BJ (cell line): ENCODE data around the gene SFI1. TPM values are rescaled to one million over a fixed set of nuclear protein-coding genes. Genes with fewer than 3 reads are reported as not detected.

Experiments
- CTCF ChIA-PET: fragments of 350-600 bp; formaldehyde crosslinking; extraction: SDS; loops from one replicate; lab custom pipeline; 2021; ENCODE audit warnings: antibody characterized with exemption, inconsistent platforms; lab: Yijun Ruan, JAX
- POLR2A ChIA-PET: fragments of 300-600 bp; sonication (Branson Sonifier 250); formaldehyde crosslinking; extraction: SDS; loops from one replicate; lab custom pipeline; 2021; ENCODE audit warnings: antibody characterized with exemption; lab: Charles Lee
- DNase-seq: peaks from one replicate; pipeline ENCODE4 v3.0.0-alpha.2; 2011; ENCODE audit warnings: low read depth
- H3K27me3 ChIP-seq: 2 replicates; pipeline ENCODE4 v1.6.0; 2011; ENCODE audit warnings: low read length; ENCODE audit not compliant: control insufficient read depth, insufficient read depth
- H3K36me3 ChIP-seq: 2 replicates; pipeline ENCODE4 v1.5.1; 2011; ENCODE audit warnings: low read length; ENCODE audit not compliant: control insufficient read depth, insufficient read depth
- H3K4me3 ChIP-seq: 2 replicates; pipeline ENCODE4 v1.5.1; 2011; ENCODE audit warnings: low read depth, mild to moderate bottlenecking, control low read depth, low read length
- CTCF ChIP-seq: IDR thresholded peaks from 2 replicates; pipeline ENCODE4 v1.5.1; 2011; ENCODE audit warnings: low read depth, mild to moderate bottlenecking, control low read depth, inconsistent platforms, low read length, moderate library complexity; ENCODE audit not compliant: insufficient read depth
- polyA plus RNA-seq: library from polyadenylated mRNA; depleted of rRNA; stranded (reverse); fragments of >200 nt; gene quantifications from 2 replicates; pipeline ENCODE4 v1.2.3, GENCODE V29; 2011

SFI1 gene
- polyA plus RNA-seq, 1 experiment, result 7.1 TPM

- no peak for TF ChIP-seq CTCF
- H3K27me3 ChIP-seq, result no peaks in the 10 kb centered on the region
- ChIA-PET POLR2A (no interaction called here), CTCF (no interaction called here)
- no peaks in the 10 kb centered on the region for H3K36me3 ChIP-seq
- H3K4me3 ChIP-seq, result no peak overlapping the region
- no peak for DNase-seq
Observed at GRCh38 chr22:31579835-31580242, 83.5 kb downstream of the SFI1 start.

GRCh38 chr22:31583861-31584485 lies 87.6 kb downstream of the SFI1 start:
- POLR2A ChIA-PET, result no interaction called here
- no peaks in the 10 kb centered on the region for H3K36me3 ChIP-seq
- TF ChIP-seq CTCF, result no peak
- CTCF ChIA-PET, result interaction anchor here (1.5 to 2.0 kb wide), 5 partner anchors 12 to 386 kb away, joined by 3 to 8 read pairs (median 5); no protein-coding TSS in a partner anchor
- no peaks in the 10 kb centered on the region for H3K27me3 ChIP-seq
- no peak for DNase-seq
- H3K4me3 ChIP-seq, result no peak overlapping the region

GRCh38 chr22:31584804-31585160 lies 88.4 kb downstream of the SFI1 start:
- ChIA-PET CTCF (interaction anchor here (1.5 to 2.0 kb wide), 2 partner anchors 21 to 28 kb away, joined by 3 to 8 read pairs; no protein-coding TSS in a partner anchor), POLR2A (no interaction called here)
- Histone ChIP-seq H3K4me3 (no peak overlapping the region), H3K36me3 (no peaks in the 10 kb centered on the region), H3K27me3 (no peaks in the 10 kb centered on the region)
- TF ChIP-seq CTCF, result no peak
- DNase-seq, result no peak

- ChIA-PET CTCF (interaction anchor here (0.7 to 2.0 kb wide), 3 partner anchors 13 to 46 kb away, joined by 3 to 8 read pairs (median 4); no protein-coding TSS in a partner anchor), POLR2A (no interaction called here)
- DNase-seq, result no peak
- H3K4me3 ChIP-seq, result no peak overlapping the region
- no peak for TF ChIP-seq CTCF
- no peaks in the 10 kb centered on the region for H3K36me3 ChIP-seq
- H3K27me3 ChIP-seq, result no peaks in the 10 kb centered on the region
Observed at GRCh38 chr22:31585161-31585859, 89.0 kb downstream of the SFI1 start.

GRCh38 chr22:31586137-31586920 lies 90.0 kb downstream of the SFI1 start:
- H3K36me3 ChIP-seq, result no peaks in the 10 kb centered on the region
- no peak for TF ChIP-seq CTCF
- no peaks in the 10 kb centered on the region for H3K27me3 ChIP-seq
- no peak overlapping the region for H3K4me3 ChIP-seq
- ChIA-PET CTCF (interaction anchor here (0.6 to 2.0 kb wide), 6 partner anchors 9 to 45 kb away, joined by 3 to 8 read pairs (median 4); no protein-coding TSS in a partner anchor), POLR2A (no interaction called here)
- no peak for DNase-seq
